22Rv1 (cell line): ENCODE results near the gene ABHD4.

Source experiments
- ZFX ChIP-seq: fragments of 450-650 bp; IDR thresholded peaks from 2 replicates; pipeline ENCODE4 v1.6.1; 2017; ENCODE audit warnings: antibody characterized with exemption, borderline replicate concordance
- TF ChIP-seq, protein P1 (sequence below): fragments of 450-650 bp; IDR thresholded peaks from 2 replicates; pipeline ENCODE4 v1.5.1; 2017; ENCODE audit warnings: mild to moderate bottlenecking

DNA sequence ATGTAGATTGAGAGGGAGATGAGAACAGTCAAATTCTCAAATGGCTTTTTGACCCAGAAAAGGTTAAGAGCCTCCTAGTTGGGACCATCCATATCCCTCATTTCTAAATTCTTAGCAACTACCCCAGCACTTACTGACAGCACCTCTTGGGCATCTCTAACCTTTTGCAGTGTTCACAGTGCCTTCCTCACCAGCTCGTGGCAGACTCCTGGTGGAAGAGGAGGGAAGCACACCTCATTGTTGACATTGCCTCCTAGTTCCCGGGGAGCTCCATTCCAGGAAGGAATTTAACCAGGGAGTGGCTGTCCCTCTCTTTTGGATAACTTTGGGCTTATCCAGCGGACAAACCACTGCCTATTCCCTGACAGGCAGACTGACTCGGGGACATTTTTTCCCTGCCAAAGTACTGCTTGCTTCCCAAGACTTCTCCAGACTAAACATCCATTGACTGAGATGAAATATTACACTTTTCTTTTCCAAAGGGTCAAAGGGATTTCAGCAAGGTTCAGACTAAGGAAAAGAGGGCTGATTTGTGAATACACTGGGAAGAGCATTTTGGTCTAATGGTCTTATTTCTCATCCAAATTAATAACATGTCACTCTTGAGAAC, 55.0 kb downstream of the ABHD4 start:
- TF ChIP-seq, protein P1, sequence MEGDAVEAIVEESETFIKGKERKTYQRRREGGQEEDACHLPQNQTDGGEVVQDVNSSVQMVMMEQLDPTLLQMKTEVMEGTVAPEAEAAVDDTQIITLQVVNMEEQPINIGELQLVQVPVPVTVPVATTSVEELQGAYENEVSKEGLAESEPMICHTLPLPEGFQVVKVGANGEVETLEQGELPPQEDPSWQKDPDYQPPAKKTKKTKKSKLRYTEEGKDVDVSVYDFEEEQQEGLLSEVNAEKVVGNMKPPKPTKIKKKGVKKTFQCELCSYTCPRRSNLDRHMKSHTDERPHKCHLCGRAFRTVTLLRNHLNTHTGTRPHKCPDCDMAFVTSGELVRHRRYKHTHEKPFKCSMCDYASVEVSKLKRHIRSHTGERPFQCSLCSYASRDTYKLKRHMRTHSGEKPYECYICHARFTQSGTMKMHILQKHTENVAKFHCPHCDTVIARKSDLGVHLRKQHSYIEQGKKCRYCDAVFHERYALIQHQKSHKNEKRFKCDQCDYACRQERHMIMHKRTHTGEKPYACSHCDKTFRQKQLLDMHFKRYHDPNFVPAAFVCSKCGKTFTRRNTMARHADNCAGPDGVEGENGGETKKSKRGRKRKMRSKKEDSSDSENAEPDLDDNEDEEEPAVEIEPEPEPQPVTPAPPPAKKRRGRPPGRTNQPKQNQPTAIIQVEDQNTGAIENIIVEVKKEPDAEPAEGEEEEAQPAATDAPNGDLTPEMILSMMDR = peak; percentile 80
- no peak for TF ChIP-seq ZFX
